GM21390 (cell line): ENCODE results near the gene ZNF358.

Experiments
- ATAC-seq: cut with Tn5 transposase; IDR thresholded peaks from one replicate; pipeline ENCODE4 v1.9.1; 2021; ENCODE audit not compliant: unreplicated experiment

The ZNF358 gene

GRCh38 chr19:7515645-7516151 is at the start of gene ZNF358:
ZNF358 (plus strand) TSS chr19:7516103; CDS start chr19:7519243, 3,140 bp downstream.
- ATAC-seq: no peak

GRCh38 chr19:7467009-7467989 is 48.6 kb upstream of the ZNF358 start:
- no peak for ATAC-seq

DNA sequence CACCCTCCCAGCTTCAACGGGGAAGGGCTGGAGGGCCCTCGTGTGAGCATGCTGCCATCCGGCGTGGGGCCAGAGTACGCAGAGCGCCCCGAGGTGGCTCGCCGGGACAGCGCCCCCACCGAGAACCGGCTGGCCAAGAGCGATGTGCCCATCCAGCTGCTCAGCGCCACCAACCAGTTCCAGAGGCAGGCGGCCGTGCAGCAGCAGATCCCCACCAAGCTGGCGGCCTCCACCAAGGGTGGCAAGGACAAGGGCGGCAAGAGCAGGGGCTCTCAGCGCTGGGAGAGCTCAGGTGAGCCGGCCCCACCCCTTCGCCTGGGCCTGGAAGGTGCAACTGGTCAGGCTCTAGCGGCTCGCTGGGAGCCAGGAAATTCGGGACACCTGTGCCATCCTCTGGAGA is 47.1 kb upstream of the ZNF358 start:
- ATAC-seq: no peak

DNA sequence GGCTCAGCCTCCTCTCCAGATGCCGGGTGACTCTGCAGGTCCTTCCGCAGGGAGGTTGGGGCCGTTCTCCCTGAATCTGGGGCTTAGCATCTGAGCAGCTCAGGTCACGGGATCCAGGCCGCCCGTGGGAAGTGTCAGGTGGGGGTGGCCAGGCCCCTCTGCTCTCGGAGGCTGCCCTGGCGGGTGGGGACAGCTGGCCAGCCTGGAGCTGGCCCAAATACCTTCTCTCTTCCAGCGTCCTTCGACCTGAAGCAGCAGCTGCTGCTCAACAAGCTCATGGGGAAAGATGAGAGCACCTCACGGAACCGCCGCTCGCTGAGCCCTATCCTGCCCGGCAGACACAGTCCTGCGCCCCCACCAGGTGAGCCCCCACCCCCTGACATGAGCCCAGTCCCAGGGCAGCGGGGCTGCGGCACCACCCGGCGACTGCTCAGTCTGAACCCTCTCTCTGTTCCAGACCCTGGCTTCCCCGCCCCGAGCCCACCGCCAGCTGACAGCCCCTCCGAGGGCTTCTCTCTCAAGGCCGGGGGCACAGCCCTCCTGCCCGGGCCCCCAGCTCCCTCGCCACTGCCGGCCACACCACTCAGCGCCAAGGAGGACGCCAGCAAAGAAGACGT is 46.1 kb upstream of the ZNF358 start:
- no peak for ATAC-seq

DNA sequence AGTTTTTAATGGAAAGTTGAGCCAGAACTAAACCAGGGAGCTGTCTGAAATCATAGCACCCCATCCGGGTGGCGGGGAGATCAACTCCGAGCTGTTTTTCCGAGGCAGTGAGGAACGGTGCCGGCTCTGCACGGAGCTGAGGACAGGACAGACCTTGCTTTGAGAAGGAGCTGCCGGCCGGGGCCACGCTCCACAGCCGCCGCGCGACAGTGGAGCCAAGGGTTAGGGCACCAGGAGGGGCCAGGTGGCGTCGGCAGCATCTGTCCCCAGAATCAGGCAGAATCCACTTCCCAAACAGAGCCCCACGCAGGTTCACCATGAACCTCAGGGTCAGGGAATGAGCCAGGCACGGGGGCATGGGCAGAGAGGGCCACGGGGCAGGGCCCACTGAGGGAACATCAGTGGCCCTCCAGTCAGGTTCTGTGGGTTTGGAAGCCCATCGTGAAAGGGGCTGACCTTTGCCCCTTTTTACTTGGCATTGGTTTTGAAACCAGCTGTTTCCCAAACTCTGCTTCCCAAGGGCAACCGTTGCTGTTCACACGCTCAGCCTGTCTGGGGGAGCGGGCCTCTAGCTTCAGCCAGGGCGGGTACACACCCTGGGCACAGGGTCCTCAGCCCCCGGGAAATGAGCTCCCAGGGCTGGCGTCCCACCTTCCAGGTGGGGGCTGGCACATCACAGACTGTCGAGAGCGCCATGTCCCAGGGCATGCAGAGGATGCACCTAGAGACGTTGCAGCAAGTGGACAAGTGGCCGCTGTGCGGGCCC is 45.2 kb upstream of the ZNF358 start:
- no peak for ATAC-seq

- no peak for ATAC-seq
Observed at GRCh38 chr19:7471696-7472615, 43.9 kb upstream of the ZNF358 start.

DNA sequence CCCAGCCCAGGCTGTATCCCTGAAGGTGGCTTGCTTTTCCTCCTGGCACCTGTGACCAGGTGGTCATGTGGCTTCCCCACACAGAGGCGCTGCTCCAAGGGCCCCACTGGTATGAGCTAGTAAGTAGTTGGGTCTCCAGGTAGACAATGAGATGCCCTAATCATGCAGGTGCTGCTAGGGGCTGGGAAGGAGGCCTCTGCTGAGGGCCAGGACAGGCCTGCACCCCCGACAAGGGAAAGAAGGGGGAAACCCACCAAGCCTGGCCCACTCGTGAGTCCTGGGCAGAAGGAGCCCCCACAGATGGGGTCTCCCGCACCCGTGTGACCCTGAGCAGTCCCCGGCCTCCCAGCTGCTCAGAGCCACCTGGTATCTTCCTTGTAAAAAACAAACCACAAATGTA is 40.2 kb upstream of the ZNF358 start:
- ATAC-seq: no peak

GRCh38 chr19:7476241-7476640 is 39.7 kb upstream of the ZNF358 start:
- ATAC-seq: no peak

- no peak for ATAC-seq
Observed at GRCh38 chr19:7476777-7477494, 39.0 kb upstream of the ZNF358 start.

DNA sequence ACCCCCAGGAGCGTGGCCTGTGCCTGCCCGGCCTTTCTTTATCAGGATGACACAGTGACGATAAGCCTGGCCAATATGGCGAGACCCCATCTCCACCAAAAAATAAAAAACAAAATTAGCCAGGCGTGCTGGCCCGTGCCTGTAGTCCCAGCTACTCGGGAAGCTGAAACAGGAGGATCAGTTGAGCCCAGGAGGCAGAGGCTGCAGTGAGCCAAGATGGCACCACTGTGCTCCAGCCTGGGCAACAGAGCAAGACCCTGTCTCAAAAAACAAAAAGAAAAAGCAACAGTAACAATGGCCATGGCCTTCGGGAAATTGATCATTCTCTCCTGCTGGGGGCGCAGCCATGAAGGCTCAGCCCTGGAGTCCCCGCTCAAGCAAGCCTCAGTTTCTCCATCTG is 38.1 kb upstream of the ZNF358 start:
- ATAC-seq: no peak

DNA sequence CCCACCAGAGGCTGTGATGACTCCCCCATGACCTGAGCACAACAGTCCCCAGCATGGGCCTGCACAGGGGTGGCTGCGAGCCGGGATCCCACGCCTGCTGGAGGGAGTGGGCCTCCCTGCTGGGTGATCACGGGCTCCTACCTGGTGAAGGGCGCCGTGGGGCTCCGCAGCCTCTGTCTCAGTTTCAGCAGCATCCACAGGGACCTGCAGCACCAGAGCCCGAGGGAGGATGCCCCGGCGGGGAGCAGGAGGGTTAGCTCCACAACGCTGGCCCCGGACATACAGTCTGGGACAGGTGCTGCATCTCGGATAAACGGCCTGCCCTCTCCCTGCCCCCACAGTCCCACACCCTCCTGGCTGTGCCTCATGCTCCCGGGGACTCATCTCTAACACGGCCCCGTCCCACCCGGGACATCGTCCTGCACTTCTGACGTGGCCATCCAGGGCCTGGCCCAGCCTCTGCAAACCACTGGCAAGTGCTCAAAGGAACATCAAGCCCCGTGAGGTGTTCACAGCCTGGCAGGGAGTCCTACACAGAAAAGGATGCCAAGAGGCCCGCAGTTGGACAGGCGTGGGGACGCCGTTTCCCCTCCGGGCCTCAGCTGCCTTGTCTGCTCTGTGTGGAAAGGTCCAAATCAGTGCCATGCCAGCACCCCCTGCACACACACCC is 37.6 kb upstream of the ZNF358 start:
- no peak for ATAC-seq

DNA sequence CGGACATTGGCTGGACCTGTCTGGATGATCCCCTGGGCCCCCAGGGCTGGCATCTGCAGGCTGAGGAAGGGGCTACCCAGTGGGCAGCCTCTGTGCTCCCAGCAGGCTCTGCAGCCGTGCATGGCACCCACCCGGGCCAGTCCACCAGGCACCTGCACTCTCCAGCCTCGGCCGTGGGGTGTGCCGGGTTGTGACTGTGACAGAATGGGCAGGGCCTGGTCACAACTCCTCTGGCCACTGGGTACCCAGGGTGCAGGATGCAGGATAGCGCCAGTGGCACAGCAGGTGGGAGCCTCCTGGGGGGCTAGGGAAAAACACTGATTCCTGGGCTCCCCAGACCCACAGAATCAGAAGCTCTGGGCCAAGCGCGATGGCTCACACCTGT is 37.1 kb upstream of the ZNF358 start:
- ATAC-seq: no peak

GRCh38 chr19:7480222-7480969 is 35.5 kb upstream of the ZNF358 start:
- ATAC-seq: no peak

DNA sequence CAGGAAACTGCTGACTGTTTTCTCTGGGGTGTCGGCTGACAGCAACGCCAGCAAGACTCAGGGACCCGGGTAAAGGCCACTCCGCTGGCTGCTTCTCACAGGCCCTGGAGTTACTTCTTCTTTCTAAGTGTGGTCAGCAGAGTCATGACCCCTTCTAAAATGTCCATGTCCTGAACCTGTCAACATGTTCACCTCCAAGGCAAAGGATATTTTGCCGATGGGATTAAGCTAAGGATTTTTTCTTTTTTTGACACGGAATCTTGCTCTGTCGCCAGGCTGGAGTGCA is 35.0 kb upstream of the ZNF358 start:
- ATAC-seq: no peak

GRCh38 chr19:7482584-7483439 is 33.1 kb upstream of the ZNF358 start:
- ATAC-seq: no peak

DNA sequence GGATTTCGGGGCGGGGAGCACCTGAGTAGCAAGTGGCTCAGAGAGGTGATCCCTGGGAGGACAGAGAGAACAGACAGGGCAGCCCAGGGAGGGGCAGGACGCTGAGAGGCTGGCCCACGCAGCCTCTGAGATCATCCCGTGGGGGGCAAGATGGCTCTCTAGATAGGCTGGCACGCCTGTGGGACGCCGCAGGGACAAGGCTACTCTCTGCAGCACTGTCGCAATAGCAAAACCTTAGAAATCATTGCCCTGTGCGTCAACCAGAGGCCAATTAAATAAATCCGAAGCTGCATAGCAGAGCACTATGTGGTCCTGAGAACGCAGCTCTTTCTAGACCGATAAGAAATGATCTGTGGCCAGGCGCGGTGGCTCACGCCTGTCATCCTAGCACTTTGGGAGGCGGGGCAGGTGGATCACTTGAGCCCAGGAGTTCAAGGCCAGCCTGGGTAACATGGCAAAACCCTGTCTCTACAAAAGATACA is 32.1 kb upstream of the ZNF358 start:
- no peak for ATAC-seq

DNA sequence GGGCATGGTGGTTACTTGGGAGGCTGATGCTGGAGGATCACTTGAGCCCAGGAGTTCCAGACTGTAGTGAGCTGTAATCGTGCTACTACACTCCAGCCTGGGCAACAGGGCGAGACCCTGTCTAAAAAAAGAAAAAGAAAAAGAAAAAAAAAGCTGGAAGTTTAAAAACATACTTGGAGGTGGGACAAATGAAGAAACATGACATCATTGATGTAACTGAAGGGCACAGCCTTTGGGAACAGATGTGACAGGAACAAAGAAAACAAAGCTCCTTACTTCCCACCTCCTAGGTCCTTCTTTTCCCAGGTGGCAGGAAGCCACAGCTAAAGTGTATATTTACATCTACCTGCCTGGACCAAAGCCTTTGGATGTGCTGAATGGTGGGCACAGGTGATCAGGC is 29.0 kb upstream of the ZNF358 start:
- no peak for ATAC-seq
